GM12874 (cell line): ENCODE results near the gene FBL.

ENCODE experiments used
- TF ChIP-seq, protein P1 (sequence below): IDR thresholded peaks from 2 replicates; pipeline ENCODE4 v1.5.1; 2011; ENCODE audit warnings: low read depth, mild to moderate bottlenecking, control low read depth, low read length, moderate library complexity; ENCODE audit not compliant: insufficient read depth

Gene FBL

GRCh38 chr19:39830406-39830805 lies 15.8 kb downstream of the FBL start:
- TF ChIP-seq, protein P1, sequence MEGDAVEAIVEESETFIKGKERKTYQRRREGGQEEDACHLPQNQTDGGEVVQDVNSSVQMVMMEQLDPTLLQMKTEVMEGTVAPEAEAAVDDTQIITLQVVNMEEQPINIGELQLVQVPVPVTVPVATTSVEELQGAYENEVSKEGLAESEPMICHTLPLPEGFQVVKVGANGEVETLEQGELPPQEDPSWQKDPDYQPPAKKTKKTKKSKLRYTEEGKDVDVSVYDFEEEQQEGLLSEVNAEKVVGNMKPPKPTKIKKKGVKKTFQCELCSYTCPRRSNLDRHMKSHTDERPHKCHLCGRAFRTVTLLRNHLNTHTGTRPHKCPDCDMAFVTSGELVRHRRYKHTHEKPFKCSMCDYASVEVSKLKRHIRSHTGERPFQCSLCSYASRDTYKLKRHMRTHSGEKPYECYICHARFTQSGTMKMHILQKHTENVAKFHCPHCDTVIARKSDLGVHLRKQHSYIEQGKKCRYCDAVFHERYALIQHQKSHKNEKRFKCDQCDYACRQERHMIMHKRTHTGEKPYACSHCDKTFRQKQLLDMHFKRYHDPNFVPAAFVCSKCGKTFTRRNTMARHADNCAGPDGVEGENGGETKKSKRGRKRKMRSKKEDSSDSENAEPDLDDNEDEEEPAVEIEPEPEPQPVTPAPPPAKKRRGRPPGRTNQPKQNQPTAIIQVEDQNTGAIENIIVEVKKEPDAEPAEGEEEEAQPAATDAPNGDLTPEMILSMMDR, result no peak

GRCh38 chr19:39829702-39830275 lies 16.4 kb downstream of the FBL start:
- TF ChIP-seq, protein P1, result no peak

DNA sequence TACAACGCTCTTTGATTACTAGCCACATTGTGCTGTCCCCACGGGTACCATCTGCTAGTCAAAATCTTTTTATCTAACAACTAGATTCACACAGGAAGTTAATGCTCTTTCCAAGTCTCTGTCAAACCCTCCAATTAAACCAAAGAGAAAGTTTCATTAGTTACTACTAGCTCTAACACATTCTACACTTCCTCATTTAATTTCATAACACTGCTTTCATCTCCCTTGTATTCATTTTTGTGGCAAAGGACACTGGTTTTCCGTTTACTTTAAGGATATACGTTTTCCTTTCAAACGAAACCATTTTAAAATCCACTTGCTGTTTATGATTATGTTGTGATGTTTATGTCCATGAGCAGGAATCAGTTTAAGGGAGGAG lies 17.5 kb downstream of the FBL start:
- TF ChIP-seq, protein P1, result no peak

- TF ChIP-seq, protein P1, result no peak
These were observed 18.0 kb downstream of the FBL start for GRCh38 chr19:39828015-39828653.

GRCh38 chr19:39827216-39827615 lies 19.0 kb downstream of the FBL start:
- TF ChIP-seq, protein P1, result no peak

GRCh38 chr19:39826311-39826945 lies 19.8 kb downstream of the FBL start:
- TF ChIP-seq, protein P1, result no peak

- TF ChIP-seq, protein P1, result no peak
These were observed 20.6 kb downstream of the FBL start for GRCh38 chr19:39825531-39826076.
